NCI-H748 (cell line): ENCODE measurements around the gene ARHGEF4.

Source experiments
- DNase-seq: peaks from one replicate; lab custom pipeline; 2025; ENCODE audit not compliant: unreplicated experiment; lab: John Stamatoyannopoulos, UW

ARHGEF4 gene

DNA sequence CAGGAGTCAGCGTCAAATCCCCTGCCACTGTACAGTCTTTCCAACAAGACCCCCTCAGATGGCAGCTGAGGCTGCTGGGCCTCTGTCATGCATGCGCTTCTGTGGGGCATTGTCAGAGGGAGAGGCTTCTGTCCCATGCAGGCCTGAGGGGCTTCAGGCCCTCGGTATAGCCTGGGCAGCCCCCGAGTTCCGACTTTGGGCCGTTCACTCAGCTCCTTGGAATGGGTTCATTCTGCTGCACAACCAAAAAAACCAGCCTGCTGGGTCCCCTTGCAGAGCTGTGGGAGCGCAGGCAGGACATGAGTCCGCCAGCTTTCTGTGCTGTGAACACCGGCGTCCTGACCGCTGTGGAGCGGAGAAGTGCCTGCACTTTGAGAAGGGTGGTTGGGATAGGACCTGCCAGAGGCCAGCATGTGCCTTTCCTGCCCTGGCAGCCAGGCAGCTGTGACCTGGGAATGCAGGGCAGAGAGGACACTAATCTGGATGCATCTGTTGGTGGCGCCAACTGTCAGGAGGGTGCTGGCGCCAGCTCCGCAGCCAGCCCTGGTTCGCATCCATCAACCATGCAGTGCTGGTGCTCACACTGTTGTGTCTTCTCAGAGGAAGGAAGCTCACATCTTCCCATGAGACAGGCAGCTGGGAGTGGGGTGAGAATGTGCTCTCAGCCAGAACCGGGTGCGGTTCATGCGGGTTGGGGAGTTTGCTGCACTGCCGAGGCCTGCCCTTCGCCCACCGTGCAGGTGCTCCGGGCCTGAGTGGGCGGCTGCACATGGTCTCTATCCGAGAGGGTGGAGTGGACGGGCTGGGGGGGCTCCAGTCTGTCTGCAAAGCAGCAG is 14.3 kb downstream of the ARHGEF4 start:
- DNase-seq = no peak

DNA sequence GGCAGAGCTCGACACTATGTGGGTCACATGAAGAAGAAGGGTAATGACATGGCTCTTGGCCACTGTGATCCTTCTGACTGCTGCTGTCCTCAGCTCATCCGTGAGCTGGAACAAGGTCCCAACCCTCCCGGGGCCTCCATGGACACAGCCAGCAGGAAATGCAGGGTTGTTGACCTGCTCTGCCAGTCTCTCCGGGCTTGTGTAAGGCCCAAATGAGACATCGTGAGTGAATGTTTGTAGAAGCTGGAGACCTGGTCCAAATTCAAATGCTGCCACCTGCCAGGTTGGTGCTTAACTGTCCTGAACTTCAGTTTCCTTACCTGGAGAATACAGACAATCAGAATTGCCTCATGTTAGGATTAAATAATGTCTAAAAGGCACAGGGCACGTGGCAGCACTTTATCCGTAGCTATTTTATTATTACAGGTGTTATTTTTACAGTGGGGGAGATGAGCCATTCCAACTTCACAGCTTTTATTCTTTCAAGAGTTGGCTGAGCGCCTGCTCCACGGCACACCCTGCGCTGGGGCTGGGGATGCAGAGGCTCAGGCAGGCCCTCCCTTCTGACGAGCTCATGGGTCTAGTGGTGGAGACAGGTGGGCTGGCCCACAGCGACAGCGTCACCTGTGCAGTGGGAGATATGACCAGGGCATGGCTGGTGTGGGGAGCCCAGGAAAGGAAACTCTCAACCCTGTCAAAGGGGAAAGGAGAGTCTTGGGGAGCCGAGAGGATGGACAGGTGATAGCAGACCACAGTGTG is 15.1 kb downstream of the ARHGEF4 start:
- DNase-seq = no peak

DNA sequence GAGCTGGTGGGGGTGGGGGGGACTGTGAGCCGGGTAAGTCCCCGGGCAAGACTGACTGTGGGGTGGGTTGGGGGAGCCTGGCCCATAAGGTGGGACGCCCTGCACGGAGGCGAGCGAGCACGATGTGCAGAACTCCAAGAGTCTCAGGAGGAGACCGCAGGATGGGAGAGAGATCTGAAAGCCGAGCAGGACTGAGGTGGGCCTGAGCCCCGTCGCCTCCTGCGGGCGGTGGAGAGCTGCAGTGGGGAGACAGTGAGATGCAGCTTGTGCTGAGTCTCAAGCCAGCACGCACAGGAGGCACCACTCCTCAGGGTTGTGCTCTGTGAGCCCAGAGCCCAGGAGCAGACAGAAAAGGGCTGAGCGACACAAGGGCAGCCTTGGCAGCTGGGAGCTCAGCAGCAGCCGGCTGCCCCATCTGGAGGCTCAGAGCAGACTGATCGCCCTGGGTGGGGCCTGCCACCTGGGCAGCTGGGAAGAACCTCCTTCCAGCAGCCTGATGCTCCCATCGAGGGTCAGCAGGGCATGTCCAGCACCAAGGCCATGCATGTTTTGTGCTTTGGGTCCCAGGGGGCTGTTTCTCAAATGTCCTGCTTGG is 15.9 kb downstream of the ARHGEF4 start:
- no peak for DNase-seq

DNA sequence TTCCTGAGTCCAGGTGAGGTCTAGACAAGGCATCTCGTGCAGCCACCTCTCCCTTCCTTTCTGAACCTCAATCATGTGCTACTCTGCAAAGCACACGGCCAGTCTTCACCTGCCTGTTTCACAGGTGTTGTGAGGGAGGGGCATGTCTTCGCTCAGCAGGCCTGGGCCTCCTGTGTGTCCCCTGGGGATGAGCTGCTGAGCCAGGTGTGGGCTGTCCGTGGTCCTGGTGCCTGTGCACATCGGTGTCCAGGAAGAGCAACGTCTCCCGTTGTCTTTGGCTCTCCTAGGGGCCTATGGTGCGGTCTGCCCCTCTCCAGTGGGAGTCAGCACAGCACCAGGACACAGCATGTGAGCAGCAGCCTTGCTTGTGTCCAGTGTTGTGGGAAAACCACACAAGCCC is 16.7 kb downstream of the ARHGEF4 start:
- no peak for DNase-seq

DNA sequence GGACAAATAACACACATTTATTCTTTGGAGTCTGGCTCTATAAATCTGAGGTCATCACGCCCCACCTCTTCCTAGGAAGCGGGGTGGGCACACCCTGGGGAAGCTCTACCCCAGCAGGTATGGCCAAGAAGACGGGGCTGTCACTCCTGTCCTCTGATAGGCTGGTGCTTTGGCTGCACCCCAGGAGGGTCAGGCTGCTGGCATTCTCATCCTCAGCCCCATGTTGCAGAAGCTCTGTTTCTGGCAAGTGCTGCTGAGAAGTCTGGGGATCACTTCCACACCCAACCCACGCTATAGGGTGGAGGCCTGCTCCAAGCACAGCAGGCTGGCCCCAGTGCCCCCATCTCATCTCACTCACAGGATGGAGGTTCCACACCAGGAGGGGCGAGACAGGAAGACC is 17.6 kb downstream of the ARHGEF4 start:
- DNase-seq = no peak

DNA sequence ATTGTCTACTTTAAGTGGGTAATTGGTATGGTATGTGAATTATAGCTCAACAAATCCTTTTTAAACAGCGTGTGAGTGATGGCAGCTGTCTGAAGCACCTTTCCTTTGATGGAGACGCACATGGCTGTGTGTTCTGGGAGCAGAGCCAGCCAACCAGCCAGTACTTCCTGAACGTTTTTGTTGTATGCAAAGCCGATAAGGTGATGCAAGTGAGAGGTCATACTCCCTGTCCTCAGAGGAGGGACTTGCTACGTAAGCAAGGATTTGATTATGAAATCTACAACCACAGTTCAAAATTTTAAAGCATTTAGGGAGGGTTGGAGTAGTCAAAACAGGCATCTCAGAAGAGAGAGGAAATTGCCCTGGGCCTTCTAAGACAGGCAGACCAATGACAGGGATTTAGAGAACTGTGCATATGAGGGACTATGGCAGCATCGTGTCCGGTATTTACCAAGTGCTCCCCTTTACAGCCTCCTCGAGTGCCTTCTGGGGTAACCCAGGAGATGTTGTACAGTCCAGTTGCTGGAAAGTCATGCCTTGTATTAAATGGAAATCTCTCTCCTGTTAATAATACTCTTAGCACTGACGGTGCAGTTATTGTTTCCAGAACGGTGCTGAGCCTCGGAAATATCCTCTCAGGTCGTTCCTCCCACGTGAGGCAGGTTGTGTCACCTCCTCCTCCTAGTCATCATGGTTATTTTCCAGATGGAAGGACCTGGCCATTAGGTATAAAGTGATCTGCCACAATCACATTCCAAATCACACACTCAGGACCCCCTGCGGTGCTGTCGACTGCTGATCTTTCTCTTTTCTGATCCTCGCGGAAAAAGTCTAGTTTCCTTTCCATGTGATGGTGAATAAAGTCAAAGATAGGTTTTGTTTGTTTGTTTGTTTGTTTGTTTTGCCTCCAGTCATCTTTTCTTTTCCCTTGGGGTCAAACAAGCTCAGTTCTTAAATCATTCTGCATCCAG is 28.4 kb downstream of the ARHGEF4 start:
- DNase-seq = peak; percentile 62

DNA sequence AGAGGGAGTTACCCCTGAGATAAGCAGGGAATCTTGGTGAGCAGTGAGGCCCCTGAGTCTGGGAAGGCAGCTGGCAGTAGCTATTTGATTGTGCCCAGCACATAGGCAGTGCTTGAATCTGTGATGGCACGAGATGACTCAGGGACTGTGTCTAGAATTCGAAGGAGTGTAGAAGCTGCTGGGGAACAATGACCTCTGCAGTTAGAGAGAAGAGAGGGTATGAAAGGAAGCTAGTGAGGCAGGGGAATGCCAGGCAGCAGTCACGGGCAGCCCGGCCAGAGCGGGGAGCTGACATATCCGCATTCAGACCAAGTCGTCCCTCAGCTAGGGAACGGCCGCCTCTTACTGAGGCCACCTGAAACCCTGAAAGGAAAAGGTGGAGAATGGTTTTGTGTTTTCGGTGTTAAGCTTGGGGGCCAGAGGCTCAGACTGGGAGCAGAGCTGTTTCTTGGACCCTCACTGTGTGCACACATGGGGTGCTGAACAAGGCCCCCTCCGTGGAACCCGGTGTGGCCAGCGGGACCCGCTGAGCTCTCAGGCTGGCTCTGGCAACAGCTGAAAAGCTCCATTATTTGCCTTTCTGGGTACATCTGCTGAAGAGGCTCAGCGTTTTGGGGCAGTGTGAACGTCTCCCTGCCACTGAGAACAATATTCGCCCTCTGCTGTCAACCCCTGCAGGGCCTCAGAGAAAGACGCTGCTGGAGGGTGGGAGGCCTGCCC is 32.9 kb downstream of the ARHGEF4 start:
- DNase-seq = no peak

DNA sequence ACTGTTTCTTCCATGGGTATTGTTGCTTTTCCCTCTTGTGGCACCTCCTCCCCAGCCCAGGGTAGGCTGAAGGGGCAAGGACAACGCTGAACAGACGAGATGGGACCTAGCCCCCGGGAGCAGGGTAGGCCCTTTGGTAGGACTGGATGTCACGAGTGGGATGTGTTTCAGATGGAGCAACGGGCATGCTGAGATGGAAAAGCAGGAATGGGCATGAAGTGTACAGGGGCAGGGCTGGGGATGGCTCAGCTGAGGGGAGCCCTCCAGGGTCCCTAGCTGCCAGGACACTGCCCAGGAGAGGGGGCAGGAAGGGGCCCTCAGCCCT is 33.4 kb downstream of the ARHGEF4 start:
- no peak for DNase-seq

DNA sequence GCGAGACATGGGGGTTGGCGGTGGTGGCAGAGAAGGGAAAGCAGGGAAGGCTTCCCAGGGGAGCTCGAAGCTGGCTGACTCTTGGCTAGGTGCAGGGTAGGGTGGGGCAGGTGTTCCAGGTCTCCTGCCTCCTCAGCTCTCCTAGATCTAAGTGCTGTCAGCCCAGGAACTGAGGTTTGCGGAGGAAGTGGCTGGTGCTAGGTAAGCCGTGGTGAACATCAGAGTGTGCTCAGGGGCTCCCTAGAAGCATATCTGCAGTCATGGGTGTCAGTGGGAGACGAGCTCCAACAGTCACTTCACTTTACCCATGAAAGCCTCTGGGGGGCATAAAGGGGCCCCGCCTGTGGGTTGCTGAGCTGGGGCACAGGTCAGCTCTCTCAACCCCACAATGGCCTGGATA is 34.1 kb downstream of the ARHGEF4 start:
- DNase-seq = no peak

DNA sequence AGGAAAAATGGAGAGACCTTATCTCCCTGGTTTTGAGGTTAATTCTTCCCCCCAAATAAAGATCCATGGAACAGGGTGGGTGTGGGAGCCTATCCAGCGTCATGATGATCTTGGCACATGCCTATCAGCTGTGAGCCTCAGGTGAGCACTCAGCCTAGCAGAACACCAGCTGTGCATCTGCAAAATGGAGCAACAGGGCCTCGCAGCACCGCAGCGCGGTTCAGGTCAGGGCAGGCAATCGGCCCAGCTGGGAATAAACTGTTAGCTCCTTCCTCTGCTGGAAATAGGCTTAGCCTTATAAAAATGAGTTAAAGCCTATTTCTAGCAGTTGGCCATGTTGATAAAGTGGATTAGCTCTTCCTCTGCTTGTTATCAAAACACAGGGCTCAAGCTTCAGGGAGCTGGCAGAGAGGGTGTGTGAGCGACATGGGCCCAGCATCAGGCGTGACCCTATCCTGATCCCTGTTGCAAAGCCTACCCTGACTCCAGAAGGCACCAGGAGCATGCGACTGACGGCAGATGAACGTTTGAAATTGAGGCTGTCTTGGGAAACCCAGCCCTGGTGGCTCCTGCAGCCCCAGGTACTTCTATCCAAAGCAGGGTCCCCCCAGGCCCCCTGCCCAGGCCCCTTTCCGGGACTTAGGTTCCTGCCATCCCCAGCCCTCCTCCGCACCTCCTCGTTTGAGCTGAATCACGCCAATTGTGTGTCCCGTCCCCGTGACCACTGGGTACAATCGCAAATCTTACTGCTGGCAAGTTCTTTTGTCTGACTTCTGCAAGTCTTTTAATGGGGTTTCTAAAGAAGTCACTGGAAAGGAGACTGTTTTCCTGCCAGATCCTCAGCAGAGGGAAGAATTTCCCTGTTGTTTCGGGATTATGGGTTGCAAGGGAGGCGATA is 35.4 kb downstream of the ARHGEF4 start:
- no peak for DNase-seq

DNA sequence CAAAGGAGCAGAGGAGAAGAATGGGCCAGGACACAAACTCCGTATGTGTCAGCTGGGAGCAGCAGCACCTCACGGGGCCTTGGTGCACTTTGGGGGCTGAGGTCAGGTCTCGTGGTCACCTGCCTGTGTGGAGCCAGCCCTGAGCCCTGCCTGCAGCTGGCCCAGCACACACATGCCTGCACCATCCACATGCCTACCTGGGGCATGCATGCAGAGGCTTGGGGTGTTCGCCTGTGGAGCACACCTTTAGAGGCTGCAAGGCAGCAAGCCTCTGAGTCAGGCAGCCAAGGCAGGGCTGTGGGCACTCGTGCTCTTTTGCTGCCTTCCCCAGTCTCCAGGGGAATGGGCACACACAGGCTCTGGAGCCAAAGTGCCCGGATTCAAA is 36.0 kb downstream of the ARHGEF4 start:
- no peak for DNase-seq

DNA sequence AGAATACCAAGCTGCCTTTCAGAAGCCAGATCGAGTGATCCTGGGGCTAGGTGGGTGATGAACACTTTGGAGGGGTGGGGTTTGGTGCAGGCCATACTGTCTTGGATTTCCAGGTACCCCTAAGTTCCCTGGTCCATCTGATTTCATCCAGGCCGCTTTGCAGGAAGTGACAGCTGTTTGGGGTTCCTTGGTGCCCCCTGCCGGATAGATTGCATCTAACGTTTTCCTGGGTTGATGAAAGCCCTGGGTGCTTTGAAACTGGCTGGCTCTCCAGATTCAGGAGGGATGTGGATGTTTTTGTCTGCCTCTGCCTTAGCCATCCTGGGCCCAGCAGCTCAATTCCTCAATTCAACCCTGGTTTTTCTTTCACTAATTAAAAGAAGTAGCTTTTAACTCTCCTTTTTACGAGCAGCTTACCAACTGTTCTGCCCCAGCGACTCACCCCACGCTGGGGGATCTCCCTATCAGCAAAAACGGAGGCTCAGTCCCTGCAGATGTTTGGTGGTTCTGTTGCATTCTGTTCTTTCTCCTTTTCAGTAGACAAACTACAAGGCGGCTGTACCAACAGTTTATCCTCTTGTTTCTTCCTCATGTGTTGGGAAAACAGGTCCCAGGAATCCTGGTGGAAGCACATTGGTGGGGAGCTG is 37.1 kb downstream of the ARHGEF4 start:
- DNase-seq = peak; percentile 48

DNA sequence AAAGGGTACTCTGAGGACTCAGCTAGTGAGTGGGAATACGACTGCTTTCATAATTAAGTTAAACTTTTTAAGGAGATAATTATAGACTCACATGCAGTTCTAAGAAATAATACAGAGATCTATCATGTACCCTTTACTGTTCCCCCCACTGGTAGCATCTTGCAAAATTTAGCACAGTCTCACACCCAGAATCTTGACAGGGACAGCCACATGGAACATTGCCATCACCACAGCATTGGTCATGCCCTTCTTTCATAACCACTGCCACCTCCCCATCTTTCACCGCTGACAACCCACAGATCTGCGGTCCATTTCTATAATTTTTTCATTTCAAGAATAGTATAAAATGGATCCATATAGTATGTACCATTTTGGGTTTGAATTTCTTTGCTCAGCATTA is 37.8 kb downstream of the ARHGEF4 start:
- DNase-seq = no peak

DNA sequence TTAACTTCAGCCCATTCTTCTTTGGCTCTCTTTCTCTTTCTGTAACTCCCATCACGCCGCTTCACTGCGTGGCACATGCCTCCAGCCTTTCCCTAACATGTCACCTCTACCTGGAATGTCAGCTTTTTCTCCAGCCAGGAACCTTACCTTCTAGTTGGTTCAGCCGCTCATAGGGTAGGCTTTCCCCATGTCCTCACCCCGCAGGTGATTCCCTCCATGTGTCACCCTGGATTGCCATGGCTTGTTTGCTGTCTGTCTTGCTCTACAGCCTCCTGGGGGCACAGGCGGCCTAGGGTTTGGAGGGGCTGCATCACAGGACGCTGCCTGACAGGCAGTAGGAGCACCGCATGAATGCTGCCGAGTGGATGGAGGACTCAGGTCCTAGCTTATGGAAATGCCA is 39.2 kb downstream of the ARHGEF4 start:
- DNase-seq = no peak

DNA sequence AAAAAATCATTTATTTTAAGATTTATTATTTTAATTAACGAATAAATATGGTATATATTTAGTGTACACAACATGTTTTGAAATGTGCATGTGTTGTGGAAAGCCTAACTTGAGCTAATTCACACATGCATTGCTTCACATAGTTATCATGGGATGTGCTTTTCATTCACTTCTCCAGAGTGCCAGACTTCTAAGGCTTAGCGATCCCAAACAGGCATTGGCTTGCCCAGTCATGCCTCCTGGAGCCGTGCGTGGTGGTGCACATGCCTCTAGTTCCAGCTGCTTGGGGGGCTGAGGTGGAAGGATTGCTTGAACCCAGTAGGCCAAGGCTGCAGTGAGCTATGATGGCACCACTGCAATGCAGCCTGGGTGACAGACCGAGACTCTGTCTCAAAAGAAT is 40.5 kb downstream of the ARHGEF4 start:
- no peak for DNase-seq

DNA sequence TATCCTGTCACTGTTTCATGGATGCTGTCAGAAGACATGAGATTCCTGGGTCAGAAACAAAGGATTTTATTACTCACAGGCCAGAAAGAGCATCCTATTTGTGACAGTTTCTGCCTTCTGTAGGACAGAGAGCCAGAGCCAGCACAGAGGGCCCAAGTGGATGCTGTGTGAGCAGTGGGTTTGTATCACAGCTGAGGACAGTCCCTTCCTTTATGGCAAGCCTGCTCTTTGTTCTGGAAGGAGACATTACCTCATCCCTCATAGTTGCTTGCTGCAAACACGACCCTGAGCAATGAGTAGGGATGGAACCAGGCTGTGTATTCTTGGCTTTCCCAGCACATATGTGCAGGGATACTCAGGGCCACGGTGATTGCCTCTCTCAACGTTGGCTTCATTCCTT is 41.6 kb downstream of the ARHGEF4 start:
- DNase-seq = no peak

DNA sequence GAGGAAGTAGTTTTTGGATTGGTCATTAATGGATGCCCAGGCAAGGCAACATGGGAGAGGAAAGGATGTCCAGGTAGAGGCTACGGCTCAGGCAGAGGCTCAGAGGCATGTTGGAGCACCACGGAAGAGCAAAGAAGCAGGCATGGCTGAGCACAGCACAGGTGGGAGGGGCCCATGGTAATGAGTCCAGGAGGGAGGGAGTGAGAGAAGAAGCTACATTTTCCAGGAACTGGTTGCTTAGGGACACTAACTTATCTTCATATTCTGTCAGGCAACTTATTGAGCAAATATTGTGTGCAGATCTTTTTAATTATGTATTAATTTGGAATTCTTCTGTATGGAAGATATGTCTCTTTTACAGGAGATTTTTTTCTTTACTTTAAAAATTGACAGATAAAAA is 42.2 kb downstream of the ARHGEF4 start:
- DNase-seq = no peak

DNA sequence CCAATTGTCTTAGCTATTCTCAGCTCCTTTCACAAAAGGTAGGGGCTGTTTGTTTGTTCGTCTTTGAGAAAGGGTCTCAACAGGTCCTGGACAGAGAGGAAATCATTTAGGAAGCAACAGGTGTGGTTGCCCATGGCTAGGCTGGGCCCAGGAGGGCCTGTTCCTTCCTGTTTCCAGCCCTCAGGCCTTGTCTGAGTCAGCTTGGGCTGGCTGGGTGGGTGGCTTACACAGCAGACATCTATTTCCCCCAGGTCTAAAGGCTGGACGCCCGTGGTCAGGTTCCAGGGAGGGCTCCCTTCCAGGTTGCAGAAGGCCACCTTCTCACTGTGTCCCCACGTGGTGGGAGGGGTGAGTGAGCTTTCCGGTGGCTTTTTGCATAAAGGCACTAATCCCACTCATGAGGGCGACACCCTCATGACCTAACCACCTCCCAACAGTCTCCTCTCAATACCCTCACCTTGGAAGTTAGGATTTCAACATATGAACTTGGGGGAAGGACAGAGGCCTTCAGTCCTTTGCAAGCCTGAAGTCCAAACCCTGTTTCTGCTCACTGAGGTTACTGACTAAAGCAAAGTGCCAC is 45.5 kb downstream of the ARHGEF4 start:
- no peak for DNase-seq

DNA sequence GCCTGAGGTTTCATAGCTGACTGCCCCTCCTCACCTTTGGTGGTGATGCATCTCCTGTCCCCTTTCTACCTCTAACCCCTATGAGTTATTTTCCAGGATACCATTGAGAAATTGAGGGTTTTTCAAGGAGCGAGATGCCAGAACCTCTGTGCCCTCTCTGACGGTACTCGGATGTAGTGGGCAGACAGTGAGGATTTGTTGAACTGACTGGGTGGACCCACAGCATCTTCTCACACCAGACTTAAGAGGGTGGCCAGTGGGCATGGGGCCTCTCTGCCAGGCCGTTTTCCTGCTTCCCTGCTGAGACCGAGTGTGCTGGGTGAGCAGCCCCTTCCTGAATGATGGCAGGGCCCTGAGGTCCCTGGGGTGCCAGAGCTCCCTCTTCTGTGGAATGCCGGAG is 46.3 kb downstream of the ARHGEF4 start:
- no peak for DNase-seq
